ENCODE measurements around the gene CGB8.
"Not testable (repeated sequence)": the region's sequence is repeated elsewhere in the genome, so short reads cannot be mapped to it uniquely, and the experiment has no call there.

Gene CGB8

GRCh38 chr19:49049011-49049410, at the start of gene CGB8:
Gene CGB8, minus strand, starts transcription at chr19:49049111. Its CDS starts 372 bp downstream, at chr19:49048739.
- not testable (repeated sequence) for DNase-seq (ENCODE audit: low spot score)

GRCh38 chr19:49097453-49098288, 48.8 kb upstream of the CGB8 start:
- peak; percentile 61 for DNase-seq (ENCODE audit: low spot score)

GRCh38 chr19:49094505-49095482, 45.9 kb upstream of the CGB8 start:
- peak; percentile 60 for DNase-seq (ENCODE audit: low spot score)

GRCh38 chr19:49092686-49093085, 43.8 kb upstream of the CGB8 start:
- DNase-seq (ENCODE audit: low spot score) = no peak

- DNase-seq (ENCODE audit: low spot score) = no peak
These were observed 42.6 kb upstream of the CGB8 start for GRCh38 chr19:49091391-49092038.

GRCh38 chr19:49086296-49086695, 37.4 kb upstream of the CGB8 start:
- no peak for DNase-seq (ENCODE audit: low spot score)

- no peak for DNase-seq (ENCODE audit: low spot score)
These were observed 36.9 kb upstream of the CGB8 start for GRCh38 chr19:49085868-49086232.

- DNase-seq (ENCODE audit: low spot score) = peak; percentile 98
These were observed 36.3 kb upstream of the CGB8 start, which contains the start of gene SNRNP70 for GRCh38 chr19:49085020-49085867. Gene SNRNP70, plus strand, starts transcription at chr19:49085451. Its CDS starts 964 bp downstream, at chr19:49086415.

GRCh38 chr19:49084206-49085019, 35.5 kb upstream of the CGB8 start:
- no peak for DNase-seq (ENCODE audit: low spot score)

- DNase-seq (ENCODE audit: low spot score) = no peak
These were observed 32.4 kb upstream of the CGB8 start for GRCh38 chr19:49081273-49081672.

- DNase-seq (ENCODE audit: low spot score) = no peak
These were observed 31.5 kb upstream of the CGB8 start for GRCh38 chr19:49080392-49080791.

GRCh38 chr19:49074869-49075268, 26.0 kb upstream of the CGB8 start:
- peak; percentile 54 for DNase-seq (ENCODE audit: low spot score)

- no peak for DNase-seq (ENCODE audit: low spot score)
These were observed 24.8 kb upstream of the CGB8 start for GRCh38 chr19:49073514-49074378.

- DNase-seq (ENCODE audit: low spot score) = no peak
These were observed 23.1 kb upstream of the CGB8 start for GRCh38 chr19:49071860-49072547.

- no peak for DNase-seq (ENCODE audit: low spot score)
These were observed 21.5 kb upstream of the CGB8 start for GRCh38 chr19:49070416-49070815.

- DNase-seq (ENCODE audit: low spot score) = no peak
These were observed 20.1 kb upstream of the CGB8 start for GRCh38 chr19:49069026-49069425.

GRCh38 chr19:49067554-49067953, 18.6 kb upstream of the CGB8 start:
- no peak for DNase-seq (ENCODE audit: low spot score)

- no peak for DNase-seq (ENCODE audit: low spot score)
These were observed 17.1 kb upstream of the CGB8 start for GRCh38 chr19:49065905-49066512.

Measured in globus pallidus (tissue), 1 donor.